Thyroid gland (tissue), 4 donors: ENCODE data around the gene F13A1. TPM values are rescaled to one million over a fixed set of nuclear protein-coding genes. Genes with fewer than 3 reads are reported as not detected.

Experiments used
- DNase-seq, 2 donors: peaks; one replicate each; pipeline ENCODE4 v3.0.0-alpha.2; 2019
- H3K27ac ChIP-seq, 3 donors: fragments of 200-600 bp; sonication (generic); 1 replicate in 2 of 3; 2 replicates in 1 of 3; pipeline ENCODE4 v1.5.1; 2016 to 2019; ENCODE audit warnings: mild to moderate bottlenecking in 1 of 3, moderate library complexity in 1 of 3
- H3K27me3 ChIP-seq: fragments of 200-600 bp; sonication (generic); one replicate; pipeline ENCODE4 v1.5.1; 2019
- H3K36me3 ChIP-seq, 2 donors: fragments of 200-600 bp; sonication (generic); one replicate each; pipeline ENCODE4 v1.5.1; 2016 to 2019
- H3K4me1 ChIP-seq, 2 donors: fragments of 200-600 bp; sonication (generic); one replicate each; pipeline ENCODE4 v1.5.1; 2017 to 2019
- H3K4me3 ChIP-seq, 3 donors: fragments of 200-600 bp; sonication (generic); replicated peaks in 1 of 3; 1 replicate in 2 of 3; 2 replicates in 1 of 3; pipeline ENCODE4 v1.5.1; 2016; ENCODE audit warnings: mild to moderate bottlenecking in 1 of 3
- H3K9me3 ChIP-seq: fragments of 200-600 bp; sonication (generic); one replicate; pipeline ENCODE4 v1.5.1; 2017
- CTCF ChIP-seq, 6 experiments: fragments of 200-600 bp in 3 of 6; fragments of 450-650 bp in 3 of 6; sonication (generic) in 3 of 6; IDR thresholded peaks; one replicate each; pipeline ENCODE4 v1.5.1; 2016 to 2019; ENCODE audit warnings: antibody characterized with exemption in 6 of 6, mild to moderate bottlenecking in 2 of 6, inconsistent platforms in 1 of 6, moderate library complexity in 1 of 6
- POLR2A ChIP-seq, 2 donors: fragments of 450-650 bp; IDR thresholded peaks; one replicate each; pipeline ENCODE4 v1.6.1; 2017; ENCODE audit warnings: antibody characterized with exemption in 2 of 2, mild to moderate bottlenecking in 2 of 2, moderate library complexity in 1 of 2
- WGBS, 2 donors: methylation state at CpG; one replicate each; pipeline ENCODE4 v1.1.5; 2017; 5-methylcytosine and 5-hydroxymethylcytosine counted together
- intact Hi-C: fragments of 100-400 bp; cut with DNase I; formaldehyde crosslinking; loops from one replicate; pipeline ENCODE4 v1.15.1; 2023
- total RNA-seq, 4 donors: library from RNA; depleted of rRNA; stranded (reverse); fragments of >200 nt; gene quantifications; one replicate each; pipeline ENCODE4 v1.2.3, GENCODE V29; 2016

Gene F13A1
- total RNA-seq, 4 donors from 2014 or later = 23.7 to 139 (median 54.7) TPM

GRCh38 chr6:6180684-6181083, 139.8 kb downstream of the F13A1 start:
- intact Hi-C loops = no loop called here
- H3K4me1 ChIP-seq = no peaks in the 10 kb centered on the region
- TF ChIP-seq POLR2A (IDR thresholded peaks at IDR 0.05) (no peak), CTCF (IDR thresholded peaks at IDR 0.05) (no peak)
- no peaks in the 10 kb centered on the region for H3K27me3 ChIP-seq
- no peaks in the 10 kb centered on the region for H3K9me3 ChIP-seq
- WGBS, 2 donors = 80 to 81% methylated on average over 2 of the region's 2 CpGs
- no peaks in the 10 kb centered on the region for H3K36me3 ChIP-seq
- no peak overlapping the region for H3K27ac ChIP-seq
- no peak overlapping the region for H3K4me3 ChIP-seq
- DNase-seq = no peak

GRCh38 chr6:6179858-6180623, 140.4 kb downstream of the F13A1 start:
- H3K4me1 ChIP-seq = no peaks in the 10 kb centered on the region
- no peak overlapping the region for H3K27ac ChIP-seq
- TF ChIP-seq POLR2A (IDR thresholded peaks at IDR 0.05) = no peak
- no peak for TF ChIP-seq CTCF (IDR thresholded peaks at IDR 0.05)
- no peak overlapping the region for H3K4me3 ChIP-seq
- no peaks in the 10 kb centered on the region for H3K27me3 ChIP-seq
- no peak for DNase-seq
- no peaks in the 10 kb centered on the region for H3K36me3 ChIP-seq
- 85% methylated on average over 11 of the region's 11 CpGs for WGBS, 2 donors
- no peaks in the 10 kb centered on the region for H3K9me3 ChIP-seq
- intact Hi-C loops = no loop called here

GRCh38 chr6:6178795-6179194, 141.7 kb downstream of the F13A1 start:
- Histone ChIP-seq H3K36me3 (no peaks in the 10 kb centered on the region), H3K4me1 (no peaks in the 10 kb centered on the region), H3K9me3 (no peaks in the 10 kb centered on the region), H3K27me3 (no peaks in the 10 kb centered on the region), H3K27ac (no peak overlapping the region), H3K4me3 (no peak overlapping the region)
- DNase-seq = no peak
- 61 to 84% methylated on average over 6 of the region's 6 CpGs for WGBS, 2 donors
- no peak for TF ChIP-seq CTCF (IDR thresholded peaks at IDR 0.05)
- intact Hi-C loops = no loop called here

- TF ChIP-seq CTCF (IDR thresholded peaks at IDR 0.05) (no peak), POLR2A (IDR thresholded peaks at IDR 0.05) (no peak)
- no peaks in the 10 kb centered on the region for H3K4me1 ChIP-seq
- 93 to 94% methylated on average over 4 of the region's 4 CpGs for WGBS, 2 donors
- no peaks in the 10 kb centered on the region for H3K9me3 ChIP-seq
- H3K36me3 ChIP-seq = no peaks in the 10 kb centered on the region
- no peak overlapping the region for H3K4me3 ChIP-seq
- H3K27ac ChIP-seq = no peak overlapping the region
- intact Hi-C loops = no loop called here
- DNase-seq = no peak
- no peaks in the 10 kb centered on the region for H3K27me3 ChIP-seq
Observed at GRCh38 chr6:6177754-6178153, 142.7 kb downstream of the F13A1 start.

GRCh38 chr6:6176586-6177228, 143.8 kb downstream of the F13A1 start:
- H3K4me1 ChIP-seq = no peaks in the 10 kb centered on the region
- no peaks in the 10 kb centered on the region for H3K36me3 ChIP-seq
- H3K27me3 ChIP-seq = no peaks in the 10 kb centered on the region
- no peak for DNase-seq
- H3K27ac ChIP-seq = no peak overlapping the region
- intact Hi-C loops = no loop called here
- H3K9me3 ChIP-seq = no peaks in the 10 kb centered on the region
- no peak overlapping the region for H3K4me3 ChIP-seq
- TF ChIP-seq CTCF (IDR thresholded peaks at IDR 0.05) (no peak), POLR2A (IDR thresholded peaks at IDR 0.05) (no peak)
- WGBS, 2 donors = 59 to 80% methylated on average over 8 of the region's 8 CpGs
